C4-2B (cell line): ENCODE measurements around the gene CCDC141.

Experiments
- ZFX ChIP-seq: fragments of 450-650 bp; IDR thresholded peaks from 2 replicates; pipeline ENCODE4 v1.6.1; 2017
- TF ChIP-seq, protein P1 (sequence below): fragments of 450-650 bp; conservative IDR thresholded peaks from 2 replicates; pipeline ENCODE4 v1.5.1; 2017; ENCODE audit warnings: mild to moderate bottlenecking

DNA sequence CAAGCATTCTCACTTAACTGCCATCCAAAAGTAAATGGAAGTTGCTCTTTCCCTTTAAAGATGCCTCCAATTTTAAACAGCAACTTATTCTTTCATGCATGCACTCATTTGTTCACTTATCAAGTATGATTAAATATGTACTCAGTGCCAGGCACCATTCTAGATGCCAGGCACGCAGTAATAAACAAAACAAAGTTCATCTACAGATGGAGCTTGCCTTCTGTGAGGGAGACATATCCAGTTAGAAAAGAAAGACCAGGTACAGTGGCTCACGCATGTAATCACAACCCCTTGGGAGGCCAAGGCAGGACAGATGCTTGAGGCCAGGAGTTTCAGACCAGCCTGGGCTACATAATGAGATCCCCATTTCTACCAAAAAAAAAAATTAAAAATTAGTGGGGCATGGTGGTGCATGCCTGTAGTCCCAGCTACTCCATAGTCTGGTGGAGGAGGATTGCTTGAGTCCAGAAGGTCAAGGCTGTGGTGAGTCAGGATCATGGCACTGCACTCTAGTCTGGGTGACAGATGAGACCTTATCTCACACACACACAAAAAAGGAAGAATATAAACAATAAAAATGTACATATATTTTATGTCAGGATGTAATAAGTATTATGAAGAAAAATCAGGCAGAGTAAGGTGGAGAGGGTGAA, 19.2 kb upstream of the CCDC141 start:
- TF ChIP-seq, protein P1, sequence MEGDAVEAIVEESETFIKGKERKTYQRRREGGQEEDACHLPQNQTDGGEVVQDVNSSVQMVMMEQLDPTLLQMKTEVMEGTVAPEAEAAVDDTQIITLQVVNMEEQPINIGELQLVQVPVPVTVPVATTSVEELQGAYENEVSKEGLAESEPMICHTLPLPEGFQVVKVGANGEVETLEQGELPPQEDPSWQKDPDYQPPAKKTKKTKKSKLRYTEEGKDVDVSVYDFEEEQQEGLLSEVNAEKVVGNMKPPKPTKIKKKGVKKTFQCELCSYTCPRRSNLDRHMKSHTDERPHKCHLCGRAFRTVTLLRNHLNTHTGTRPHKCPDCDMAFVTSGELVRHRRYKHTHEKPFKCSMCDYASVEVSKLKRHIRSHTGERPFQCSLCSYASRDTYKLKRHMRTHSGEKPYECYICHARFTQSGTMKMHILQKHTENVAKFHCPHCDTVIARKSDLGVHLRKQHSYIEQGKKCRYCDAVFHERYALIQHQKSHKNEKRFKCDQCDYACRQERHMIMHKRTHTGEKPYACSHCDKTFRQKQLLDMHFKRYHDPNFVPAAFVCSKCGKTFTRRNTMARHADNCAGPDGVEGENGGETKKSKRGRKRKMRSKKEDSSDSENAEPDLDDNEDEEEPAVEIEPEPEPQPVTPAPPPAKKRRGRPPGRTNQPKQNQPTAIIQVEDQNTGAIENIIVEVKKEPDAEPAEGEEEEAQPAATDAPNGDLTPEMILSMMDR = no peak
- TF ChIP-seq ZFX = no peak
